ENCODE data around the gene CCDC74A. TPM values are rescaled to one million over a fixed set of nuclear protein-coding genes. Genes with fewer than 3 reads are reported as not detected.
"Not testable (repeated sequence)": the region's sequence is repeated elsewhere in the genome, so short reads cannot be mapped to it uniquely, and the experiment has no call there.

Gene CCDC74A
- total and polyA plus RNA-seq, 9 of the 15 experiments (the other 6 are each of a cell fraction or from before 2014, with no cell fraction given), result 1.1 to 38.1 (median 9.6) TPM

GRCh38 chr2:131527131-131528001 is at the start of gene CCDC74A (continued):
- 0 out of 2 replicates have a peak, but pooled peaks have one; percentile 17 for TF ChIP-seq ATF7 (IDR thresholded peaks at IDR 0.05)
- peak; percentile 25 to 40; a peak in 2 of 4 replicates for TF ChIP-seq NRF1 (conservative IDR thresholded peaks at IDR 0.05 in 1 of 2, IDR thresholded peaks at IDR 0.05 in 1 of 2)
- peak; percentile 51; the same call in 1 of the 2 replicates for TF ChIP-seq CXXC5 (CRISPR knock-in tag; IDR thresholded peaks at IDR 0.05)
- TF ChIP-seq, protein P1, sequence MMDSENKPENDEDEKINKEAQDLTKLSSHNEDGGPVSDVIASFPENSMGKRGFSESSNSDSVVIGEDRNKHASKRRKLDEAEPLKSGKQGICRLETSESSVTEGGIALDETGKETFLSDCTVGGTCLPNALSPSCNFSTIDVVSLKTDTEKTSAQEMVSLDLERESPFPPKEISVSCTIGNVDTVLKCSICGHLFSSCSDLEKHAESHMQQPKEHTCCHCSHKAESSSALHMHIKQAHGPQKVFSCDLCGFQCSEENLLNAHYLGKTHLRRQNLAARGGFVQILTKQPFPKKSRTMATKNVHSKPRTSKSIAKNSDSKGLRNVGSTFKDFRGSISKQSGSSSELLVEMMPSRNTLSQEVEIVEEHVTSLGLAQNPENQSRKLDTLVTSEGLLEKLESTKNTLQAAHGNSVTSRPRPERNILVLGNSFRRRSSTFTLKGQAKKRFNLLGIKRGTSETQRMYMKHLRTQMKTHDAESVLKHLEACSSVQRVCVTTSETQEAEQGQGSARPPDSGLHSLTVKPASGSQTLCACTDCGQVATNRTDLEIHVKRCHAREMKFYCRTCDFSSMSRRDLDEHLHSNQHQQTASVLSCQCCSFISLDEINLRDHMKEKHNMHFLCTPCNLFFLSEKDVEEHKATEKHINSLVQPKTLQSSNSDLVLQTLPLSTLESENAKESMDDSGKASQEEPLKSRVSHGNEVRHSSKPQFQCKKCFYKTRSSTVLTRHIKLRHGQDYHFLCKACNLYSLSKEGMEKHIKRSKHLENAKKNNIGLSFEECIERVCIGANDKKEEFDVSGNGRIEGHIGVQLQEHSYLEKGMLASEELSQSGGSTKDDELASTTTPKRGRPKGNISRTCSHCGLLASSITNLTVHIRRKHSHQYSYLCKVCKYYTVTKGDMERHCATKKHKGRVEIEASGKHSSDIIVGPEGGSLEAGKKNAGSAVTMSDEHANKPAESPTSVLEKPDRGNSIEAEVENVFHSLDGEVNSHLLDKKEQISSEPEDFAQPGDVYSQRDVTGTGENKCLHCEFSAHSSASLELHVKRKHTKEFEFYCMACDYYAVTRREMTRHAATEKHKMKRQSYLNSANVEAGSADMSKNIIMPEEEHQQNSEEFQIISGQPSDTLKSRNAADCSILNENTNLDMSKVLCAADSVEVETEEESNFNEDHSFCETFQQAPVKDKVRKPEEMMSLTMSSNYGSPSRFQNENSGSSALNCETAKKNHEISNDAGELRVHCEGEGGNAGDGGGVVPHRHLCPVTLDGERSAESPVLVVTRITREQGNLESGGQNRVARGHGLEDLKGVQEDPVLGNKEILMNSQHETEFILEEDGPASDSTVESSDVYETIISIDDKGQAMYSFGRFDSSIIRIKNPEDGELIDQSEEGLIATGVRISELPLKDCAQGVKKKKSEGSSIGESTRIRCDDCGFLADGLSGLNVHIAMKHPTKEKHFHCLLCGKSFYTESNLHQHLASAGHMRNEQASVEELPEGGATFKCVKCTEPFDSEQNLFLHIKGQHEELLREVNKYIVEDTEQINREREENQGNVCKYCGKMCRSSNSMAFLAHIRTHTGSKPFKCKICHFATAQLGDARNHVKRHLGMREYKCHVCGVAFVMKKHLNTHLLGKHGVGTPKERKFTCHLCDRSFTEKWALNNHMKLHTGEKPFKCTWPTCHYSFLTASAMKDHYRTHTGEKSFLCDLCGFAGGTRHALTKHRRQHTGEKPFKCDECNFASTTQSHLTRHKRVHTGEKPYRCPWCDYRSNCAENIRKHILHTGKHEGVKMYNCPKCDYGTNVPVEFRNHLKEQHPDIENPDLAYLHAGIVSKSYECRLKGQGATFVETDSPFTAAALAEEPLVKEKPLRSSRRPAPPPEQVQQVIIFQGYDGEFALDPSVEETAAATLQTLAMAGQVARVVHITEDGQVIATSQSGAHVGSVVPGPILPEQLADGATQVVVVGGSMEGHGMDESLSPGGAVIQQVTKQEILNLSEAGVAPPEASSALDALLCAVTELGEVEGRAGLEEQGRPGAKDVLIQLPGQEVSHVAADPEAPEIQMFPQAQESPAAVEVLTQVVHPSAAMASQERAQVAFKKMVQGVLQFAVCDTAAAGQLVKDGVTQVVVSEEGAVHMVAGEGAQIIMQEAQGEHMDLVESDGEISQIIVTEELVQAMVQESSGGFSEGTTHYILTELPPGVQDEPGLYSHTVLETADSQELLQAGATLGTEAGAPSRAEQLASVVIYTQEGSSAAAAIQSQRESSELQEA (IDR thresholded peaks at IDR 0.05; ENCODE audit: low read depth), result peak; percentile 17; the same call in 1 of the 2 replicates
- peak; percentile 80 for TF ChIP-seq EGR1 (conservative IDR thresholded peaks at IDR 0.05)
- TF ChIP-seq, protein P2, sequence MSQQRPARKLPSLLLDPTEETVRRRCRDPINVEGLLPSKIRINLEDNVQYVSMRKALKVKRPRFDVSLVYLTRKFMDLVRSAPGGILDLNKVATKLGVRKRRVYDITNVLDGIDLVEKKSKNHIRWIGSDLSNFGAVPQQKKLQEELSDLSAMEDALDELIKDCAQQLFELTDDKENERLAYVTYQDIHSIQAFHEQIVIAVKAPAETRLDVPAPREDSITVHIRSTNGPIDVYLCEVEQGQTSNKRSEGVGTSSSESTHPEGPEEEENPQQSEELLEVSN (IDR thresholded peaks at IDR 0.05; ENCODE audit: borderline replicate concordance in 1 of 2, extremely low read depth in 1 of 2, insufficient read depth in 1 of 2, insufficient read length in 1 of 2, low read depth in 1 of 2, low read length in 1 of 2, poor library complexity in 1 of 2, severe bottlenecking in 1 of 2), result peak in 1 of 2 experiments; percentile 1

- 79% methylated on average over 13 of the region's 18 CpGs for WGBS (ENCODE audit: insufficient coverage, low coverage, missing lambda C conversion rate)
- BruUV-seq (replicated peaks), result not testable (repeated sequence)
These were observed 49.4 kb upstream of the CCDC74A start for GRCh38 chr2:131478074-131478849.

More at GRCh38 chr2:131478074-131478849, 49.4 kb upstream of the CCDC74A start:
- POLR2A ChIA-PET; H3K9me3 ChIP-seq (replicated peaks; ENCODE audit: control insufficient read depth, insufficient read depth, low read depth, low read length); H2AFZ ChIP-seq (ENCODE audit: low read depth, low read length); H3K79me2 ChIP-seq (ENCODE audit: control insufficient read depth, insufficient read depth, low read length); DNase-seq (ENCODE audit: extremely low read depth in 1 of 4, low spot score in 3 of 4); H3K9ac ChIP-seq (ENCODE audit: insufficient read depth in 1 of 2, low read depth in 2 of 2, low read length in 2 of 2); H3K27ac ChIP-seq (ENCODE audit: extremely low read depth, low read depth, low read length); ATAC-seq; H3K4me2 ChIP-seq (ENCODE audit: insufficient read depth, low read length); H3K27me3 ChIP-seq (ENCODE audit: control insufficient read depth in 2 of 2, insufficient read depth in 2 of 2, low read length in 2 of 2); H3K9me1 ChIP-seq (ENCODE audit: control insufficient read depth, insufficient read depth, low read length); H3K4me1 ChIP-seq (replicated peaks in 1 of 2; ENCODE audit: control insufficient read depth in 2 of 2, insufficient read depth in 2 of 2, low read length in 2 of 2); intact Hi-C loops (cut with micrococcal nuclease); H3K36me3 ChIP-seq (ENCODE audit: control insufficient read depth, insufficient read depth, low read length); H4K20me1 ChIP-seq (replicated peaks; ENCODE audit: control insufficient read depth, insufficient read depth, low read length); H3K4me3 ChIP-seq; CTCF ChIA-PET (ENCODE audit: low intra/inter-chr PET ratio); in situ Hi-C loops (cut with MboI); FAIRE-seq: not testable (repeated sequence)

Measured in K562 (cell line).